HG02678 (cell line): ENCODE results near the gene PLCB2.

Experiments used
- ATAC-seq: cut with Tn5 transposase; IDR thresholded peaks from one replicate; pipeline ENCODE4 v1.9.1; 2021; ENCODE audit warnings: mild to moderate bottlenecking, moderate library complexity; ENCODE audit not compliant: unreplicated experiment

PLCB2 gene

GRCh38 chr15:40286794-40287193, 20.9 kb downstream of the PLCB2 start:
- ATAC-seq = no peak

DNA sequence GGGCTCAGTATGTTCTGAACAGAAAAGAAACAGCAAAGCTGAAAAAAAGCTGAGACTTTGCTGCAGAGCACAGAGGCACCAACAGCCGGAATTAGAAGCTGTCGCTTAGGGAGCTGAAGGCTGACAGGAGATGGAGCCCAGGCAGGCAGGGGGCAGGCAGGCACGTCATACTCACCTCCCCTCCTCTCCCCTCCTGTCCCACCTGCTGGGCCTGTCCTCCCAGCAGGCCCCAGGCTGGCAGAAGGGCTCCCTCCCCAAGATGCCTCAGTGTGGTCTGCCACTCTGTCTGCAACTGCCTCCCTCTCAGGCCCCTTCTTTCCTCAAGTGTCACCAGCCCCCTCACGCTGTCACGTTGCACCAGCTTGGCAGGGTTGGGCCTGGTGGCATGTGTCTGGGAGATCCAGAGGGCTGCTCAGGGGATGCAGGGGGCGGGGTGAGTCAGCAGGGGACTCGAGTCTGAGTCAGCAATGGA, 21.6 kb downstream of the PLCB2 start:
- no peak for ATAC-seq

DNA sequence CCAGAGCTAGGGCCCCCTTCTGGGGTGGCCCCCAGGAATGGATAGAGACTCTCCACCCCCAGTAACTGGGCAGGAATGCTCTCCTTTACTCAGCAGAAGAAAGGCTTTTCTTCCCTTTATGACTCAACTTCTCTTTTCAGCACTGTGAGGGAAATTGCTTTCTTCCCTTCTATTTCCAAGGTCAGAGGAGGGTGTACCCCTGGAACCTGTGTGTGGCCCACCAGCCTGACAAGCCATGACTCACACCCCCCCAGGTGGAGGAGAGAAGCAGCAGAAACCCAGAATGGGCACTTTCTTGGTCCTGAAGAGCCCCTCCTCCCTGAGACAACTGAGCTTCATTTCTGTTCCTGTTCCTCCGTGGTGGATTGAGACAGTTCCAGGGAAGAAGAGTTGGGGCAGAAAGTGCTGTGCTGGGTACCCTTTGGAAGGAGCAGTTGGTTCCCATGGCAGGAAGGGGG, 22.2 kb downstream of the PLCB2 start:
- no peak for ATAC-seq

GRCh38 chr15:40285151-40285550, 22.6 kb downstream of the PLCB2 start:
- no peak for ATAC-seq

DNA sequence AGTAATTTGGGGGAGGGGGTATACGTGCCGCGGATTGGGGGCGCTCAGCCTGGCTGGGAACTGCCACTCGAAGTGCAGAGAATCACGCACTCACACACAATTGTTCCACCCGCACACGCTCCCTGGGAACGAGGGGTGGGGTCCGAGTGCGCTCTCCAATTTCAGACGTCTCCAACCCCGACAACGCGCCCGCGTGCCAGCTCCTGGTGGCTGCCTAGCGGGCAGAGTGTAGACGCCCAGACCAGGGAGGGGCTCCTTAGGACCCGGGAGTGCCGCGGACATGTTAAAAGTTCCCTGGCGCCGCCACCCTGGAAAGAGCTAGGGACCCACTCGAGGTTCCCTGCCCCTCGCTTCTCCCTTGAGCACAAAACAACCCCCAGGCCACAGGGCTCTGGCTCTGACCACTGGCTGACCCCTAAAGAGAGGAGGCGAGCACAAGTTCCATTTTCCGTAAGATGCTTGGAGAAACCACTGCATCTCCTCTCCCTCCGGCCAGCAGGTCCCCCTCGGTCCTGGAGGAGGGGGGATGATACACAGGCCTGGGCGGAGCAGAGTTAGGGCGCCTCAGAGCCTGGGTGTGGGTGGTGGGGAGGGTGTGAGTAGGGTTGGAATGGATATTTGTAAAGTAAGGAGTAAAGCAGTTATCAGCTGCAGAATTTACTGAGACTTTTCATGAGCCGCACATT, 24.0 kb downstream of the PLCB2 start:
- ATAC-seq = no peak

GRCh38 chr15:40282869-40283614, 24.7 kb downstream of the PLCB2 start, which contains the start of gene ANKRD63:
TSS of gene ANKRD63 (minus strand) at chr15:40283064. CDS start at chr15:40282586, 478 bp downstream.
- no peak for ATAC-seq

DNA sequence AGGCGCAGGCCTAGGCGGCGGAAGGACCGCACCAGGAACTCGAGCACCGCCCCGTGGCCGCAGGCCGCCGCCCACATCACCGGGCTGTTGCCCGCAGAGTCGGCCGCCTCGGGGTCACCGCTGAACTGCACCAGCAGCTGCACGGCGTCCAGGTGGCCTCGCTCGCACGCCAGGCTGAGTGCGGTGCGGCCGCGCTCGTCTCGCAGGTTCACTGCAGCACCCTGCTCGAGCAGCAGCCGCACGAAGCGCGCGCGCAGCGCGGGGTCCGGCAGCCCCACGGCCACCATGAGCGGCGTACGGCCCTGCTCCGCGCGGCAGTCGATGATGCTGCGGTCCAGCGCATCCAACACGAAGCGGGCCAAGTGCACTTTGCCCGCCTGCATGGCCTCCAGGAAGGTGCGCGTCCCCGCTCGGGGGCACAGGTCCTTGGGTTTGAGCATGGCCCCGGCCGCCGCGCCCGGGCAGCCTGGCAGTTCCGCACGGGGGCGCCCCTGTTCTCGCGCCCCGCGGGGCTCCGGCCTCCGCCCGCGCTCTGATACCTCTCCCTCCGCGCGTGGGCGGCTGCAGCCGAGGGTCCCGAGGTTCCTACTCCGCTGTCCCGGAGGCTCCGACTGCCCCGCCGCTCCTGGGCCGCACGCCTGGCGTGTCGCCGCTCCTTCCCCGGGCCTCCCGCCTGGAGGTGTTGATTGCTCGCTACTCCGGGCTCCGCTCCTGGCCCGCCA, 25.4 kb downstream of the PLCB2 start:
- ATAC-seq = no peak

- ATAC-seq = no peak
These were observed 26.0 kb downstream of the PLCB2 start for GRCh38 chr15:40281801-40282146.

DNA sequence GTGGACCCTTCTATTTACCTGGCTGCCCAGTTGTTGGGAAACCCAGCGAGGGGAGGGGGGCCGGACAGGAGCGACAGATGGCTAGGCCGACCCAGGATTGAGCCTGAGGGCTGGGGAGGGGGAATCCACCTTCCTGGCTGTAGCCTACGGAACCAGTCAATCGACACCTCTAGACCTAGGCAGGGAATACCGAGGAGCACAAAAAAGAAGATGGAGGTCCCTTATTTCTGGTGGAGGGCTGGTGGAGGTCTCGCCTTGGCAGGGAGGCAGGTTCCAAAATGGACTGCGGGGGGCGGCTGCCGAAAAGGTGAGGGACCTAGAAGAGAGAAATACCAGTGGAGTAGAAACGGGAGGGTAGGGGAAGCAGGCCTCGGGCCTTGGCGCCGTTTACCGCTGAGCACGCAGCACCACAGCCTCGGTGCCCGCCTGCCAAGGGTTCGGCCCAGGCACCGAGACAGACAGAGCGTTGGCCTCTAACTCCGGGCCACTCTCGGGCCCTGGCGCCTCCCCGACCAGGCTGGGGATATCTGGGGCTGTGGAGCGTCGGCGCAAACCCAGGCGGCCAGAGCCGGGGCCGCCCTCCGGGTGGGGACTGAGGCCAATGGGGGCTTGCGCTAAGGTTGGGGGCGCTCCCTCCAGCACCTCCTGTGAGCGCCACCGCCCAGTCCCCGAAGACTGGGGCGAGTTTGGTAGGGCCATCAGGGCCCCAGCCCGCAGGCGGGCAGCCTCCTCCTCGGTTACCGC, 26.5 kb downstream of the PLCB2 start:
- no peak for ATAC-seq

DNA sequence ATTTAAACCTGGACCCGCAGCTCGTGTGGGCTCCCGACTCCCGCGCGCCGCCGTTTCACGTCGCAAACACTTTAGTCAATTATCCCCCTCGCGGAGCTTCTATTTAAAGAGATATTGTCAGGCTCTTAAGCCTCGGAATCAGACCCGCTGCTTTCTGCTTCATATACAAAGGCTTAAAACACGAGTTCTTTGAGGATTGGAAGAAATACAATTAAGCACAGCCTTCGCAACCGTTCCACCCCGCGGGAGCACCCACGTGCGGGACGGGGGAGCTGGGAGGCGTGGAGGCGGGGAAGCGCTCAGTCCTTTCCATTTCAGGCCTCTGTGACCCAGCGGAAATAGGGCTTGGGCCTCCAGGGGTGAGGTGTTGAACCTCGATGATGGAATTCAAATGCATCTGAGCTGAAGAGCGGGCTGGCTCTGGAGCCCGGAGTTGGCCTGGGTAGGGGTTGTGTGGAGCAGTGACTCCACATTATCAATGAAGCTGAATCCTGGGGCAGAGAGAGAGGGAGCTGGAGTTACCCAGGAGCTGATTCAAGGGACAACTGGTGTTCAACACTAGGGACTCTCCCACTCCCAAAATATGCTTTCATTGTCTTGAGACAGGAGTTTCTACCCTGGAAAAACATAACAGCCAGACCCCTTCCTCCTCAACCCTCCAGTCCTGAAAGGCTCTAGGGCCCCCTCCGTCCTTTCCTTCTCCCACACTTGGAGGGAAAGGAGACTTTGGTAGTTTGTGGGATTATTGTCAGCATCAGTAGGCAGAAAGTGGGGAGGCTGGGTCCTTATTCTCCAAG, 27.3 kb downstream of the PLCB2 start:
- ATAC-seq = no peak

DNA sequence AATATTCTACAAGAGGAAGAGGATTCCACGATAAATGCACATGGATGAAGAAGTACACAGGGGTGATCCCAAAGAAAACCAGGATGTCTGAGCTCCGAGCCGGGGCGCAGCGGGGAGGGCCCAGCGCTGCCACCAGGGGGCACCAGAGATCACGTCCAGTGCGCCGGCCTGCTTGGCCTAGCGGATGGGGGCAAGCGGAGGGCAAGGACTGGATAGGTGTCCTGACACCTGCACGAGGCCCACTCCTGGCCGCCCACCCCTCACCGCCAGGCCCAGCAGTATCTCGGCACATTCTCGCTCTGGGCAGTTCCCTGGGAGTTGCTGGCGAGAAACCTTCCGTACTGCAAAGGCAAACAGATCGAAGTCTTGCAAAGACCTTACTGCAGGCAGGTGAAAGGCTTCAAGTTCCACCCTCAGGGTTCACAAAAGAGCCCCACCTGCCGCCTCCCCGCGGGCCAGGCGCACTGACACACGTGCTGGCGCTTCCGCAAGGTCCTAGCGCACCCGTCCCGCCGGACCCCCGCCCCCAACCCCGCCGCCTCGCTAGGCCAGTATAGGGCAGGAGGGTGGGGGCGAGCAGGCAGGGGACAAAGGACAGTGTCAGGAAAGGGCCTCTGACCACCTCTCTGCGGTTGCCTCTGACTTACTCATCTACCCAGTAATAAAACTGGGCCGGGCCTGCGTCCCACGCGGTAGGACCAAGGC, 28.1 kb downstream of the PLCB2 start:
- ATAC-seq = no peak

DNA sequence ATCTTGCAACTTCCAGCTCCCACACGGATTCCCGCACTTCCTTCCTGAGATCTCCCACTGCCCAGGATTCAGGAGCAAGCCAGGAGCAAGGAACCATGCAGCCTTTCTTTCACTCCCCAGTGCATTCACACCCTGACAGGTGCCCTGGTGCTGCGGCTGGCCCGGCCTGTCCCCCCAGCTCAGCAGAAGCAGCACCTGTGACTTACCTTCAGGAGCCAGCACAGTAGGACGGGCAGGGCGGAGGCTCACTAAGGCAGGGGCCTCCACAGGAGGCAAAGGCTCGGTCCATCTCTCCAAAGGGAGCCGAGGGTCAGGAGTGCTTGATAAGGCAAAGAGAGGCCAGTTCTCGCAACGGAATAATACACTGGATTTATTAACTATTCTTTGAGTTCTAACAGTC, 29.7 kb downstream of the PLCB2 start:
- no peak for ATAC-seq

DNA sequence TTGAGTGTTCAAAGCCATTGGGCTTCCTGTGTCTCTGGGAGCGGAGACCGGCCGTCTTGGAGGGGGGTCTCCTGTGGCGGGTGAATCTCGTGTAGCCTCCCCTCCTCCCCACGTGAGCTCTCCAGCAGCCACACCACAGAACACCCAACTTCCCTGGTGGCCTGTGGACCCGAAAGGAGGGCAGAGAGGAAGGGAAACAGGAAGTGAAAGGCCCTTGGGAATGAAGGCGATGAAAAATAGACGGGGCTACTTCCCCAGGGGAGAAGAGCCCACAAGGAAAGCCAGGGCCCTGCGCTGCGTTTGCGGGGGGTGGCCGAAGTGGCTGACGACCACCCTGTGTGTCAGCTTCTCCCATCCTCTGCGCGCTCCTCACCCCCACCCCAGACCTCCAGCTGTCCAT, 30.3 kb downstream of the PLCB2 start:
- ATAC-seq = no peak

DNA sequence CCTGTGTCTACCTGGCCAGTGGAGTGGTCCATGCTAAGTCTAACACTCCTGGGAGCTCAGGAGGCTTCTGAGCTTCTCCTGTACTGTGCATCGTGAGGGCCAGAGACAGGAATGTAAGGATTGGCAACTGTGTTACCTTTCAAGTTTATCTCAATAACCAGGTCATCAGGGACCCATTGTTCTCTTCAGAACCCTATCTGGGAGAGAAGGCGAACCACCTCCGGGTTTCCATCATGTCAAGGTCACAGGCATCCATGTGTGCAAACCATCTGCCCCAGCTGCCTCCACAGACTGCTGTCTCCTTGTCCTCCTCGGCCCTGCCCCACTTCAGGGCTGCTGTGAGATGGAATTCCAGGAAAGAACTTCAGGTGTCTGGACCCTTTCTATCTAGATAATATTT, 30.8 kb downstream of the PLCB2 start:
- no peak for ATAC-seq

DNA sequence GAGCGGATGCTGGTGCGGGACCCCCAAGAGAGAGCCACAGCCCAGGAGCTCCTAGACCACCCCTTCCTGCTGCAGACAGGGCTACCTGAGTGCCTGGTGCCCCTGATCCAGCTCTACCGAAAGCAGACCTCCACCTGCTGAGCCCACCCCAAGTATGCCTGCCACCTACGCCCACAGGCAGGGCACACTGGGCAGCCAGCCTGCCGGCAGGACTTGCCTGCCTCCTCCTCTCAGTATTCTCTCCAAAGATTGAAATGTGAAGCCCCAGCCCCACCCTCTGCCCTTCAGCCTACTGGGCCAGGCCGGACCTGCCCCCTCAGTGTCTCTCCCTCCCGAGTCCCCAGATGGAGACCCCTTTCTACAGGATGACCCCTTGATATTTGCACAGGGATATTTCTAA, 31.8 kb downstream of the PLCB2 start:
- ATAC-seq = no peak

- no peak for ATAC-seq
These were observed 32.2 kb downstream of the PLCB2 start for GRCh38 chr15:40275523-40275922.

- no peak for ATAC-seq
These were observed 33.1 kb downstream of the PLCB2 start for GRCh38 chr15:40274350-40275274.

- ATAC-seq = no peak
These were observed 34.3 kb downstream of the PLCB2 start for GRCh38 chr15:40273428-40273827.
